Subcutaneous abdominal adipose tissue (tissue), 5 donors: ENCODE results near the gene FAM72A.

Experiments
- H3K27ac ChIP-seq: one replicate; pipeline ENCODE4 v1.7.0; 2013; ENCODE audit warnings: low read depth, mild to moderate bottlenecking, inconsistent platforms, low read length, moderate library complexity
- H3K27me3 ChIP-seq, 5 donors: one replicate each; pipeline ENCODE4 v1.7.0; 2013; ENCODE audit warnings: low read length in 5 of 5, inconsistent platforms in 1 of 5; ENCODE audit not compliant: control insufficient read depth in 5 of 5, insufficient read depth in 4 of 5
- H3K36me3 ChIP-seq, 5 donors: one replicate each; pipeline ENCODE4 v1.7.0; 2013; ENCODE audit warnings: low read length in 5 of 5; ENCODE audit not compliant: control insufficient read depth in 5 of 5, insufficient read depth in 5 of 5
- H3K4me1 ChIP-seq, 5 donors: one replicate each; pipeline ENCODE4 v1.7.0; 2013; ENCODE audit warnings: low read length in 5 of 5, mild to moderate bottlenecking in 3 of 5, moderate library complexity in 1 of 5; ENCODE audit not compliant: control insufficient read depth in 5 of 5, insufficient read depth in 5 of 5
- H3K4me3 ChIP-seq, 5 donors: one replicate each; pipeline ENCODE4 v1.7.0; 2013; ENCODE audit warnings: low read length in 5 of 5, low read depth in 1 of 5
- H3K9ac ChIP-seq, 5 donors: one replicate each; pipeline ENCODE4 v1.7.0; 2013; ENCODE audit warnings: low read length in 5 of 5, mild to moderate bottlenecking in 4 of 5, moderate library complexity in 3 of 5
- H3K9me3 ChIP-seq, 5 donors: one replicate each; pipeline ENCODE4 v1.7.0; 2013; ENCODE audit warnings: low read length in 5 of 5; ENCODE audit not compliant: control insufficient read depth in 5 of 5
- donor health status: healthy.
- donor health status: healthy.
- donor health status: healthy.
- donor health status: healthy.
- donor health status: healthy.

The FAM72A gene

GRCh38 chr1:206145771-206146290, 56.8 kb downstream of the FAM72A start:
- Histone ChIP-seq H3K9me3 (no peaks in the 10 kb centered on the region), H3K36me3 (no peaks in the 10 kb centered on the region), H3K4me1 (no peaks in the 10 kb centered on the region), H3K27ac (no peak overlapping the region), H3K9ac (no peak overlapping the region), H3K4me3 (no peak overlapping the region), H3K27me3 (peaks cover 0 to 10% (median 0%) of the 10 kb centered on the region in 5 donors)

DNA sequence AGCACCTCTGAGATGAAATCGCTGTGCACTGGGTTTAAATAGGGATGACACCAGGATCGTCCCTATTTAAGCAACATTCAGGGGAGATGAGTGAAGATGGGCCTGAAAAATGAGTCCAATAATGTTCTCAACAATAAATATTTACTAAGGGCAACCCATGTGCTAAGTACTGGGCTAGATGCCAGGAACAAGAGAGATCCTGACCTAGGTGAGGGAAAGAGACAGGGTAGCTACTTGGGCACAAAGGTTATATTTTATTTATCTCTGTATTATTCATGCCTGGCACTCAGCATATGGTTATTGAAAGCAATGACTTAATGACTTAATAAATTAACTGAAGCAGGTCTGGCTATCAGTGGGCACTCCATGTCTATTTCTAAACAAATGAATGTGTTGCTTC, 58.0 kb downstream of the FAM72A start:
- H3K27ac ChIP-seq, result no peak overlapping the region

GRCh38 chr1:206143537-206144172, 59.0 kb downstream of the FAM72A start:
- Histone ChIP-seq H3K9me3 (no peaks in the 10 kb centered on the region), H3K36me3 (no peaks in the 10 kb centered on the region), H3K4me3 (no peak overlapping the region), H3K27me3 (peaks cover 0 to 10% (median 4%) of the 10 kb centered on the region in 5 donors), H3K9ac (no peak overlapping the region), H3K4me1 (no peaks in the 10 kb centered on the region), H3K27ac (no peak overlapping the region)

More for the DNA sequence above, 58.0 kb downstream of the FAM72A start:
- Histone ChIP-seq H3K36me3 (no peaks in the 10 kb centered on the region), H3K4me1 (no peaks in the 10 kb centered on the region), H3K9me3 (no peaks in the 10 kb centered on the region), H3K9ac (no peak overlapping the region), H3K4me3 (no peak overlapping the region), H3K27me3 (peaks cover 0 to 10% (median 3%) of the 10 kb centered on the region in 5 donors)

GRCh38 chr1:206142770-206143169, 59.9 kb downstream of the FAM72A start:
- Histone ChIP-seq H3K36me3 (no peaks in the 10 kb centered on the region), H3K4me3 (no peak overlapping the region), H3K4me1 (no peaks in the 10 kb centered on the region), H3K27me3 (peaks cover 0 to 10% (median 4%) of the 10 kb centered on the region in 5 donors), H3K9me3 (no peaks in the 10 kb centered on the region), H3K9ac (no peak overlapping the region), H3K27ac (no peak overlapping the region)

DNA sequence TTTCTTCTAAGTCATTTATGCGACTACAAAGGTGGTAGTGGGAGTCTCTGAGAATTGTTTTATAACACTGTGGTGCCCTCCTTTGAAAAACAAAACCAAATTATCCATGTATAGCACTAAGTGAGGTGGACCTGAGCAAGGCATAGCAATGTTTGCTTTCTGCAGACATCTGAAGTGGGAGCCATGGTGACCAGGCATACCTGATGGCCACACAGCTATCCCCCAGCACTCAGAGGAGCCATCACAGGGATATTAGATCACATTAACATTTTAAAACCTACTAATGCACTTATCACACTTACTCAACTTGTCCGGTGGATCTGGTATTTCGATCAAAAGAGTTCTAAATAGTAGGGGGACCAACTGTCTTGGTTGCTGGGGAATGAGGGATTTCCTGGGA, 60.6 kb downstream of the FAM72A start:
- H3K4me3 ChIP-seq, result no peak overlapping the region
- H3K36me3 ChIP-seq, result no peaks in the 10 kb centered on the region
- H3K4me1 ChIP-seq, result no peaks in the 10 kb centered on the region
- no peaks in the 10 kb centered on the region for H3K9me3 ChIP-seq
- H3K27ac ChIP-seq, result no peak overlapping the region
- peaks cover 0 to 10% (median 4%) of the 10 kb centered on the region in 5 donors for H3K27me3 ChIP-seq
- no peak overlapping the region for H3K9ac ChIP-seq

DNA sequence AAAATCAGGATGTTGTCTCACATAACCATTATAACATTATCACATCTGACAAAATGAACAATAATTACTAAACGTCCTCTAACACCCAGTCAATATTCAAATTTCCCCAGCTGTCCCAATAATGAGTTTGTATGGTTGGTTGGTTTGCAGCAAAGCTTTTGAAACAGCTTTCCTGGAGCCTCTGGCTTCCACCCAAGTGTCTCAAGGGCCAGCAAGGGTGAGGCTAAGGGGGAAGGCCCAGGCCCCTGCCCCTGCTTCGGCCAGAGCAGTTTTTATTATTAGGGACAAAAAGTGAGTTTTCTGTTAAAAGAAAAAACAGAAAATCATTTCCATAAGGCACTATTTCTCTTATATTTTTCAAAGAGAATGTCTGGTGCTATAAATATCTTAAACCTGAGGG, 66.4 kb downstream of the FAM72A start:
- Histone ChIP-seq H3K9ac (peak overlapping the region in 1 of 5 donors; percentile 9), H3K27me3 (peaks cover 0 to 4% (median 0%) of the 10 kb centered on the region in 5 donors), H3K9me3 (no peaks in the 10 kb centered on the region), H3K36me3 (no peaks in the 10 kb centered on the region), H3K4me1 (peaks cover 0 to 12% (median 6%) of the 10 kb centered on the region in 5 donors), H3K4me3 (no peak overlapping the region), H3K27ac (no peak overlapping the region)
